Iris pigment epithelial cell (primary cell): ENCODE data around the gene NAT8L.

Experiments
- DNase-seq: peaks from one replicate; pipeline ENCODE4 v3.0.0-alpha.2; 2011; ENCODE audit warnings: low read depth

NAT8L gene

GRCh38 chr4:2075987-2076907 lies 17.1 kb downstream of the NAT8L start:
- no peak for DNase-seq

DNA sequence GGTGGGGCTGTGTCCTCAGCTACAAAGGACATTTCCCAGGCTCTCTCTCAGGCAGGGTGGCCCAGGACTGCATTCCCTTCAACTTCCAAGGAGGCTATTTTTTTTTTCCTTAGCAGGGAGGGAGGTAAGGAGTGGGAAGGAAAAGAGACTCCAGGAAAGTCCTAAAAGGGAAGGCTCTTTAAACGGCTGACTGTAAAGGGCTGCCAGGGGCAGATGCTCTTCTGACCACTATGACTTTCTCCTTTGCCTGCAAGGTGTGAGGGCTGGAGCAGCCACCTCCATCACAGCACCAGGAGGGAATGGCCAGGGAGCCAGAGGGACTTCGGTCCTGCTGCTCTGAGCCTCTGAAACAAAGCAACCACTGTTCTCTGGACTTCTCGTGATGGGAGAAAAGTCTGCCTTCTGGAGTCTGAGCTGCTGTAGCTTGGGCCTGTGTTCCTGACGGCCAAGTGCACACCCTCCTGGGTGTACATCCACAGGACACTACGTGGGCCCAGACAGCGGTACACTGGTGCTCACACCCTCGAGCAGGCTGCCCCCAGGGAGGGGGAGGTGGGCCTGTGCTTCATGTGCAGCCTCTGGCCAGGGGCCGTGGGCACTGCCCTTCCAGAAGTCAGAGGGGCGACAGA lies 17.9 kb downstream of the NAT8L start:
- DNase-seq: no peak

- no peak for DNase-seq
Observed at GRCh38 chr4:2077537-2078460, 18.7 kb downstream of the NAT8L start.

GRCh38 chr4:2078584-2078983 lies 19.5 kb downstream of the NAT8L start:
- DNase-seq: no peak

DNA sequence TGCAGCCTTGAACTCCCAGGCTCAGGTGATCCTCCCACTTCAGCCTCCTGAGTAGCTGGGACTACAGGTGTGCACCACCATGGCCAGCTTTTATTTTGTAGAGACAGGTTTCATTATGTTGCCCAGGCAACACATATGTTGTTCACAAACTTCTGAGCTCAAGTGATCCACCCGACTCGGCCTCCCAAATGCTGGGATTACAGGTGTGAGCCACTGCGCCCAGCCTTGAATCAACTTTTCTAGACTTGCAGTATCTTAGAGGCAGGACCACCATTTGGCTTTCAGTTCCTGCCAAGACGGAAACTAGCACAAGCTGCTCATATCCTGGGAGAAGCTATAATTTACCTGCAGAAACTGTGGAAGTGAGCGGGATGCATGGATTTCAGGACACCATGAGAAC lies 19.9 kb downstream of the NAT8L start:
- DNase-seq: no peak

- no peak for DNase-seq
Observed at GRCh38 chr4:2079926-2080325, 20.8 kb downstream of the NAT8L start.

- no peak for DNase-seq
Observed at GRCh38 chr4:2080429-2081300, 21.5 kb downstream of the NAT8L start.

- no peak for DNase-seq
Observed at GRCh38 chr4:2081540-2081939, 22.4 kb downstream of the NAT8L start.

DNA sequence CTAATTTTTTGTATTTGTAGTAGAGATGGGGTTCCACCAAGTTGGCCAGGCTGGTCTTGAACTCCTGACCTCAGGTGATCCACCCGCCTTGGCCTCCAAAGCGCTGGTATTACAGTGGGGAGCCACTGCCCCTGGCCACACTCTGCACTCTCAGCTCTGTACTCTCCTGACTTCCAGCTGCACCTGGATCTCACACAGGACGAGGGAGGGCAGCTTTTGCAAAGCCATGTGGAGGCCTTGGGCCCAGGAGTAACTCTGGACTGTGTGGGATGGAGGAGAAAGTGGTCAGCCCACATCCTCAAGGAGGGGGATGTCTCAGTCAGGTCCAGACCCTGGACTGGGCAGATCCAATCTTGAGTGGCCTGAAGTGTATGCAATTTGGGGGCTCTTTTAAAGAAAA lies 23.0 kb downstream of the NAT8L start:
- no peak for DNase-seq

DNA sequence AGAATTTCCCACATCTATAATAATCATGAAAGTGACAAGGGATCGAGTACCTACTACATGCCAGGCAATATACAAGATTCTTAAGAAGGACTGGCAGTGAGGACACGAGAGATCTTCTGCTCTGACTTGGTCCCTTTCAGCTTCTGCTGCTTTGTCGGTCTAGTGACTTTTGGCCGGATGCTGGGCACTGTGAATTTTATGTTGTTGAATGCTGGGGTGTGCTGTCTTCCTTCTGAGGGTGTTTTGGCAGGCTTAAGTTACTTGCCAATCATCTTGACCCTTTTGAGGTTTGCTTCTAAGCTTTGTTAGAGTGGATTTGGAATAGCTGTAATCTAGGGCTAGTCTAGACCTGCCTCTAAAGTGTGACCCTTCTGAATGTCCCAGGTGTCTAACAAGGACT lies 23.5 kb downstream of the NAT8L start:
- no peak for DNase-seq

- no peak for DNase-seq
Observed at GRCh38 chr4:2083116-2083825, 24.1 kb downstream of the NAT8L start.

DNA sequence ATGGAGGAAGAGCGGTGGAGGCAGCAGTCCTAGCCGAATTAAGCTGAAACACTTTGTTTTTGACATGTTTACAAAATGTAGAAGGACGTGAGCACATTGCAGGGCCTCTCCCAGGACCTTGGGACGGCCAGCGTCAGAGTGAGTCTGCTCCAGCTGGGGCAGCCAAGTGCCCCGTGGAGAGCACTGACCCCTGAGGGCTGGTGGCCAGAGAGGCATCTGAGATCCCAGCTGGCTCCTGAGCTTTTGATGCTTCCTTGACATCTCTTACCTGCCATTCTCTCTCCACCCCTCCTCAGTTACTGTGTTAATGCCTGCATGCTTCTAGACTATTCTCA lies 24.7 kb downstream of the NAT8L start:
- DNase-seq: no peak

DNA sequence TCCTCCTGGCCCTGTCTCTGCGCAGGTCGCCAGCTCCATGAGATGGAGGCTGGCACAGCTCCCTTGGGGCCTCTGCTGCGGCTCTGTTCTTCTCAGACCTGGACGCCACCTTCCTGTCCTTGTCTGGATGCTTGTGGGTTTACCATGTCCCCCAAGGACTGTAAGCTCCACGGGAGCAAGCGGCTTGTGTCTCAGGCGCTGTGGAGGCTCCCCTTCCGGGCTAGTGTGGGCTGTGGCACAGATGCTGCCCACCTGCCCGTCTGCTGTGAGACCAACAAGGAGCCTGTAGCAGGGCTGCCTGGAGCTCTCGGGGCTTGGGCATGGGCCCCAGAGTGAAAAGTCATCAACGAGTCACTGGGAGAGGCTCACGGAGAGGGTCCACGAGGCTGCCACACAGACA lies 25.2 kb downstream of the NAT8L start:
- DNase-seq: no peak

GRCh38 chr4:2085496-2085901 lies 26.4 kb downstream of the NAT8L start:
- DNase-seq: no peak

- peak; percentile 7 for DNase-seq
Observed at GRCh38 chr4:2087170-2087569, 28.0 kb downstream of the NAT8L start.

- DNase-seq: no peak
Observed at GRCh38 chr4:2089222-2089621, 30.1 kb downstream of the NAT8L start.

DNA sequence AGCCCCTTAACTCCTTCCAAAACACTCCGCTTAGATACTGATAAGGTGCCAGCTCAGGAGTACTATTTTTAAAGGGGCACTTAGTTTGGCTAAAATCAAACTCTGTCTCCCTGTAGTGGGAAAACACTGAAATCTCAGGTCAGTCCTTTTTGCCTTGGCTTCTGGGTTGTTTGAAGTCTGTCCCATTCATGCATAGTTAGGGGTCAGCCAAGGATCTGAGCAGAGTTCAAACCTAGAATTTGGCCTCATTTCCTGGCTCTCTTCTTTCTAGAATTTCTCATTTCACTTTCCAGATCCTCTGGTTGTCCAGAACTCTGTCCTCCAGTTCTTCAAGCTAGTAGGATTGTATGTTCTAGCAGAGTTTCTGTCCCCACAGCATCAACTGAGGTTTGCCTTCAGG lies 31.5 kb downstream of the NAT8L start:
- no peak for DNase-seq

DNA sequence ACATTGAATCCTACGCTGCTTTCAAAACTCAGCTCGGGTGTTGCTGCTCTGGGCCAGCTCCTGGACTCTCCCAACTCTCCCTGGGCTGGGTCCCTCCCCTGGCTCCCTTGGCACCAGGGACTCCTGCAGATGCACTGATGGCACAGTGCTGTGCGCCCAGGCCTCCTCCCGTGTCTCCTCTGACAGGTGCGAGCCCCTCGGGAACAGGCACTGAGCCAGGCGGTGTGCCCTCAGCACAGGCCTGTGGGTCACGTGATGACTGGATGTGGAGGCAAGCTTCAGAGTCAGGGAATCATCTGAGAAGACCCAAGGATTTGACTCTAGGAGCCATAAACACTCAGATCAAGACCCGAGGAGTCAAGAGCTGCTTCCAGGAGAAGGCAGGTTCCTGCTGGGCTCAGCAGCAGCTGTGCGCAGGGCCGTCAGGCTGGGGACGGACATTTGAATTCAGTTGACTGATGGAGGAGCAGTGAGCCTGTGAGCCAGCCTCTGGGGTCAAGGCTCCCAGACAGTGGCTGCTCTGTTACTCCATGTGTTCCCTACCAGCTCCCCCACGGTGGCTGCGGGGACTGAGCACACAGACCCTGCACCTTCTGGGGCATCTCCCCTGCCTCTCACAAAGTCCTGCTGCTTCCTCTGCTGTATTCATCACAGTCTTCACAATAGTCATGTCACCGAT lies 33.0 kb downstream of the NAT8L start:
- no peak for DNase-seq

- no peak for DNase-seq
Observed at GRCh38 chr4:2092669-2093053, 33.5 kb downstream of the NAT8L start.

DNA sequence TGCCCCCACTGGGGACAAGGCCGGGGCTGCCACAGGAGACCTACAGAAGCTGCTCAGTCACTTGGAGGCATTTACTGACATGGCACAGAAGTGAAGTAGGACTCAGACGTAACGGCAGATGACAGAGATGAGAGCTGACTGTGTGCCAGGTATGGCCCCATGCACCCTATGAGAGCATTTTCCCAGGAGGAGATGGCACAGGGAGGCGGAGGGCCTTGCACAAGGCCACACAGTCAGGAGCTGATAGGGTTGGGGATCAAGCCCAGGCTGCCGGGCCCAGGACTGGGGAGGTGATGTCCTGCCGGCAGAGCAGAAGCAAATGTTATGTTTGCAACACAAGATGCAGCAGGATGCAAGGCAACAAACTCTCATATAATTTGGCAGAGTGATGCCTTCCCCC lies 34.1 kb downstream of the NAT8L start:
- no peak for DNase-seq
